Calu3 (cell line): Measurements from ENCODE around the gene MMRN1. TPM values are rescaled to one million over a fixed set of nuclear protein-coding genes. Genes with fewer than 3 reads are reported as not detected.

ENCODE experiments used
- BruUV-seq: library from RNA; stranded (reverse); fragments of 400-500 nt; replicated peaks from 2 replicates; lab custom pipeline; 2021; lab: Mats Ljungman, UMichigan
- CTCF ChIA-PET: fragments of 300-600 bp; sonication (Branson Sonifier 250); formaldehyde crosslinking; loops from one replicate; lab custom pipeline; 2022; ENCODE audit warnings: antibody characterized with exemption; lab: Charles Lee
- DNase-seq: peaks from one replicate; pipeline ENCODE4 v3.0.0; 2022
- H3K27ac Mint-ChIP-seq: one replicate; pipeline ENCODE4 v1.8.0; 2022; ENCODE audit warnings: mixed read lengths; ENCODE audit not compliant: unreplicated experiment
- H3K27me3 Mint-ChIP-seq: one replicate; pipeline ENCODE4 v1.8.0; 2022; ENCODE audit warnings: mixed read lengths; ENCODE audit not compliant: unreplicated experiment
- H3K36me3 Mint-ChIP-seq: one replicate; pipeline ENCODE4 v1.8.0; 2022; ENCODE audit warnings: mild to moderate bottlenecking, moderate library complexity, mixed read lengths; ENCODE audit not compliant: insufficient read depth, unreplicated experiment
- H3K4me1 Mint-ChIP-seq: one replicate; pipeline ENCODE4 v1.8.0; 2022; ENCODE audit warnings: mild to moderate bottlenecking, low read depth, mixed read lengths; ENCODE audit not compliant: unreplicated experiment
- H3K4me3 Mint-ChIP-seq: one replicate; pipeline ENCODE4 v1.8.0; 2022; ENCODE audit warnings: mild to moderate bottlenecking, low read depth, moderate library complexity, mixed read lengths; ENCODE audit not compliant: unreplicated experiment
- H3K9me3 Mint-ChIP-seq: one replicate; pipeline ENCODE4 v1.8.0; 2022; ENCODE audit warnings: low read depth, mixed read lengths; ENCODE audit not compliant: unreplicated experiment
- intact Hi-C: fragments of 100-400 bp; cut with micrococcal nuclease; formaldehyde crosslinking; loops from one replicate; pipeline ENCODE4 v1.10.0; 2022; ENCODE audit not compliant: unreplicated experiment
- total RNA-seq: library from RNA; stranded (reverse); gene quantifications from 2 replicates; pipeline ENCODE4 v1.2.3, GENCODE V29; 2022
- TF ChIP-seq, protein P1 (sequence below): fragments of 200-600 bp; IDR thresholded peaks from one replicate; pipeline ENCODE4 v1.8.0; 2022; ENCODE audit warnings: antibody characterized with exemption; ENCODE audit not compliant: unreplicated experiment

Gene MMRN1
- total RNA-seq, 1 experiment from 2014 or later = not detected

DNA sequence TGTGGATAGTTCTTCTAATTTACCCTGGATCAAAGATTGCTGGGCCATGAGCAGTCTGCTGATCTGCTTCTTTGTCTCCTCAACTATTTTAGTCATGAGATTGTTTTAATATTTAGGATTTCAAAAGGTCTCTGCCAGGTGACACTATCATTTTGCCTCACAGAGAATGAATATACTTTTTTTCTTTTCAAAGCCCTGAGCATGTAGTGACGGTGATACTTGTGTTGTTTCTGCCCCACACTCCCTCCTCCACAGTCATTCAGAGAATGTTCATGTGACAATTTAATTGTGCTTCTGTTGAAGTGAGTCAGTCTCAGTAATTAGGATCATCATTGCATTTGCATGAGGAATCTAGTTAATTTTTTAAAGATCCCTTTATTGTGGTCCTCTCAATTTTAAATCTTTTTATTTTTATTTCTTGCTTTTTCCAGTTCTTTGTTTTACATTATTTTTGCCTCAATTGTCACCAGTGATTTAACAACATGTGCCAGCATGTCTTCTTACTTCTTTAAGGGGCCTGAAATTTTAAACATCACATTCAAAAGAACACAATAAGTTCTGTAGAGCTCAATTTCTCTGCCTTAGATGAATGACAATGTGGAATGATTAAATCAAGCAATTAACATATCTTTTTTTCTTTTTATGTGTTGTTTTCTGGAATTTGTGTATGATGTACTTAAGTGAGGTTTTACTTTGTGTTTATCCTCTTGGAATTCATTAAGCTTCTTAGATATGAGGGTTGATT lies 12.3 kb downstream of the MMRN1 start:
- intact Hi-C loops = no loop called here
- BruUV-seq = no TSS peak
- TF ChIP-seq, protein P1, sequence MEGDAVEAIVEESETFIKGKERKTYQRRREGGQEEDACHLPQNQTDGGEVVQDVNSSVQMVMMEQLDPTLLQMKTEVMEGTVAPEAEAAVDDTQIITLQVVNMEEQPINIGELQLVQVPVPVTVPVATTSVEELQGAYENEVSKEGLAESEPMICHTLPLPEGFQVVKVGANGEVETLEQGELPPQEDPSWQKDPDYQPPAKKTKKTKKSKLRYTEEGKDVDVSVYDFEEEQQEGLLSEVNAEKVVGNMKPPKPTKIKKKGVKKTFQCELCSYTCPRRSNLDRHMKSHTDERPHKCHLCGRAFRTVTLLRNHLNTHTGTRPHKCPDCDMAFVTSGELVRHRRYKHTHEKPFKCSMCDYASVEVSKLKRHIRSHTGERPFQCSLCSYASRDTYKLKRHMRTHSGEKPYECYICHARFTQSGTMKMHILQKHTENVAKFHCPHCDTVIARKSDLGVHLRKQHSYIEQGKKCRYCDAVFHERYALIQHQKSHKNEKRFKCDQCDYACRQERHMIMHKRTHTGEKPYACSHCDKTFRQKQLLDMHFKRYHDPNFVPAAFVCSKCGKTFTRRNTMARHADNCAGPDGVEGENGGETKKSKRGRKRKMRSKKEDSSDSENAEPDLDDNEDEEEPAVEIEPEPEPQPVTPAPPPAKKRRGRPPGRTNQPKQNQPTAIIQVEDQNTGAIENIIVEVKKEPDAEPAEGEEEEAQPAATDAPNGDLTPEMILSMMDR = no peak
- H3K4me3 Mint-ChIP-seq = no peak overlapping the region
- H3K36me3 Mint-ChIP-seq = no peaks in the 10 kb centered on the region
- H3K4me1 Mint-ChIP-seq = no peaks in the 10 kb centered on the region
- H3K9me3 Mint-ChIP-seq = no peaks in the 10 kb centered on the region
- H3K27ac Mint-ChIP-seq = no peak overlapping the region
- DNase-seq = no peak
- CTCF ChIA-PET = no interaction called here
- no peaks in the 10 kb centered on the region for H3K27me3 Mint-ChIP-seq

DNA sequence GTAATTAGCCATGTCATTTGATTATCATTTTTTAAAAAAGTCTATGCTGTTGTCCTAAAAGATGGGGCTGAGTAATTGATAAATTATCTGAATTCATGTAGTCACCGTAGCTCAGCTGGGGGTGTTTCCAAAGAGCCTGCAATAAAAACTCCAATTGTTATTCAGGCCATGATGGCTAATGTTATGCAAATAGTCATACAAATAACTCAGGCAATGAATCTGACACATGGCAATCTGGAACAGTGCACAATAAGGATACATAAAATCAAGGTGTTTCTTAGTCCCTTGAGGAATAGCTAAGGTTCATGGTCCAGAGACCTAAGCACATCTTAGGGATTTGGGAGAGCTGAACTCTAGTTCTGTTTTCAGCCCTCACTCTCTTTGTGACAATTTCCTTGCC lies 15.2 kb downstream of the MMRN1 start:
- no peak overlapping the region for H3K27ac Mint-ChIP-seq
- H3K36me3 Mint-ChIP-seq = no peaks in the 10 kb centered on the region
- TF ChIP-seq, protein P1 = no peak
- H3K4me3 Mint-ChIP-seq = no peak overlapping the region
- intact Hi-C loops = no loop called here
- CTCF ChIA-PET = no interaction called here
- H3K9me3 Mint-ChIP-seq = no peaks in the 10 kb centered on the region
- DNase-seq = no peak
- H3K27me3 Mint-ChIP-seq = no peaks in the 10 kb centered on the region
- H3K4me1 Mint-ChIP-seq = no peaks in the 10 kb centered on the region
- BruUV-seq = no TSS peak

DNA sequence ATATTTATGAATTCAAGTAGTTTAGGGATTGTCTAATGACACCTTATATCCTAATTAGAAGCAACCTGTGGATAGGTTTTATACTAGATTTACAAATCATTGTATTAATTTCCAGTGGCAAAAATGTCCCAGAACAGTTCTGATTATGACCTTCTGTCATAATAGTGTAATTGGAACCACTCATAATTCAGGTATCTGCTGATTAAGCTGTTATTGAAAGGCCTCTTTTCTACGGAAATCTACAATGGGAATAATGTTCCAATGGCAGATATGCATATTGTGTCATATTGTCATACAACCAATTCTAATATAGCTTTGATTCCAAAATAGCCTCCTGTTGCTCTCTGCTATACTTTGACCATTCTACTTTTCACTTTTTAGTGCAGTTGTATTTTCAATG lies 19.0 kb downstream of the MMRN1 start:
- Mint-ChIP-seq H3K27ac (no peak overlapping the region), H3K9me3 (no peaks in the 10 kb centered on the region), H3K4me1 (peaks cover 11% of the 10 kb centered on the region), H3K36me3 (no peaks in the 10 kb centered on the region), H3K4me3 (no peak overlapping the region), H3K27me3 (no peaks in the 10 kb centered on the region)
- DNase-seq = no peak
- no TSS peak for BruUV-seq
- intact Hi-C loops = no loop called here
- CTCF ChIA-PET = no interaction called here
- TF ChIP-seq, protein P1 = no peak

DNA sequence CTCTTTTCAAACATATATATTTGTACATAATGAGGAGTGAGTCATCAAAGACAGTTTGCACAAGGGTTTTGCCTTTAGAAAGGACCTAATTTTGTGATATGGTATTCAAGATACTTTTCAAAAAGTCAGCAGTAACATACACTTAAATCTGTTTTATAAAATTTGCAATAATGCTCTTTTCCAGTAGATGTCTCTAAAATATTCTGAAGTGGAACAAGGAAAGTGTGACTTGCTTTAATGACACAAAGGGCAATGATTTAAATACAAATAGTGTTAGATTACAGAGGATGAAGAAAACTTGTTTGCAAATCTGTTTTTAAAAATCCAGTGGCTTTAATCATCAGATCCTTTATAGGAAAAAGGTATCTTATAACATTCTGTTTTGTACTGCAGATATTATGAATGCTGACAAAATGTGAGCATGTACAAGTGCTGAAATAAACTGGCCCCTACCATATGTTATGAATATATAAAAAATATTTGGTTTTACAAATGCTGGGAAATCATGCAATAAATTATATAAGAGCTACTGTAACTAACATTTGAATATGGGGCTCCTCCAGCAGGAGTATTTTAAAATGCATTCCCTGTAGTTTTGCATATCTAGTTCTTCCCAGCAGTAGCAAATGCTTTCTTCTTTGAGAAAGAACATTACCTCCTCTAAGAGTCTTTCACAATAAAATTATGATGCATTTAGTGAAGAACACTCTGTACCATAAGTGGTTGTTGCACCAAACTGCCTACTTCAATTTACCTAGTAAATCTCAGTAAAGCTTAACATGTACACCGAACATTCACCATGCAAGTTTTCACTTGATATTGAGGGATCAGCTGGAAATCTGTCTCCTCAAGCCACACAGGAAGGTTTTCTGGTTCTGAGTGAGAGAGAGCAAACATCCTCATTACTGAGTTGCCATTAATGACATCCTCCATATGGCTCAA lies 20.2 kb downstream of the MMRN1 start:
- H3K27me3 Mint-ChIP-seq = no peaks in the 10 kb centered on the region
- intact Hi-C loops = no loop called here
- TF ChIP-seq, protein P1 = no peak
- CTCF ChIA-PET = no interaction called here
- H3K4me1 Mint-ChIP-seq = peaks cover 11% of the 10 kb centered on the region
- DNase-seq = no peak
- BruUV-seq = no TSS peak
- H3K9me3 Mint-ChIP-seq = no peaks in the 10 kb centered on the region
- H3K27ac Mint-ChIP-seq = no peak overlapping the region
- no peaks in the 10 kb centered on the region for H3K36me3 Mint-ChIP-seq
- H3K4me3 Mint-ChIP-seq = no peak overlapping the region
